HG03520 (cell line): Measurements from ENCODE around the gene KCNG1.
"Not testable (repeated sequence)": the region's sequence is repeated elsewhere in the genome, so short reads cannot be mapped to it uniquely, and the experiment has no call there.

Experiments
- ATAC-seq: cut with Tn5 transposase; IDR thresholded peaks from one replicate; pipeline ENCODE4 v1.9.1; 2021; ENCODE audit warnings: mild to moderate bottlenecking, moderate library complexity; ENCODE audit not compliant: unreplicated experiment

Gene KCNG1, protein sequence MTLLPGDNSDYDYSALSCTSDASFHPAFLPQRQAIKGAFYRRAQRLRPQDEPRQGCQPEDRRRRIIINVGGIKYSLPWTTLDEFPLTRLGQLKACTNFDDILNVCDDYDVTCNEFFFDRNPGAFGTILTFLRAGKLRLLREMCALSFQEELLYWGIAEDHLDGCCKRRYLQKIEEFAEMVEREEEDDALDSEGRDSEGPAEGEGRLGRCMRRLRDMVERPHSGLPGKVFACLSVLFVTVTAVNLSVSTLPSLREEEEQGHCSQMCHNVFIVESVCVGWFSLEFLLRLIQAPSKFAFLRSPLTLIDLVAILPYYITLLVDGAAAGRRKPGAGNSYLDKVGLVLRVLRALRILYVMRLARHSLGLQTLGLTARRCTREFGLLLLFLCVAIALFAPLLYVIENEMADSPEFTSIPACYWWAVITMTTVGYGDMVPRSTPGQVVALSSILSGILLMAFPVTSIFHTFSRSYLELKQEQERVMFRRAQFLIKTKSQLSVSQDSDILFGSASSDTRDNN

DNA sequence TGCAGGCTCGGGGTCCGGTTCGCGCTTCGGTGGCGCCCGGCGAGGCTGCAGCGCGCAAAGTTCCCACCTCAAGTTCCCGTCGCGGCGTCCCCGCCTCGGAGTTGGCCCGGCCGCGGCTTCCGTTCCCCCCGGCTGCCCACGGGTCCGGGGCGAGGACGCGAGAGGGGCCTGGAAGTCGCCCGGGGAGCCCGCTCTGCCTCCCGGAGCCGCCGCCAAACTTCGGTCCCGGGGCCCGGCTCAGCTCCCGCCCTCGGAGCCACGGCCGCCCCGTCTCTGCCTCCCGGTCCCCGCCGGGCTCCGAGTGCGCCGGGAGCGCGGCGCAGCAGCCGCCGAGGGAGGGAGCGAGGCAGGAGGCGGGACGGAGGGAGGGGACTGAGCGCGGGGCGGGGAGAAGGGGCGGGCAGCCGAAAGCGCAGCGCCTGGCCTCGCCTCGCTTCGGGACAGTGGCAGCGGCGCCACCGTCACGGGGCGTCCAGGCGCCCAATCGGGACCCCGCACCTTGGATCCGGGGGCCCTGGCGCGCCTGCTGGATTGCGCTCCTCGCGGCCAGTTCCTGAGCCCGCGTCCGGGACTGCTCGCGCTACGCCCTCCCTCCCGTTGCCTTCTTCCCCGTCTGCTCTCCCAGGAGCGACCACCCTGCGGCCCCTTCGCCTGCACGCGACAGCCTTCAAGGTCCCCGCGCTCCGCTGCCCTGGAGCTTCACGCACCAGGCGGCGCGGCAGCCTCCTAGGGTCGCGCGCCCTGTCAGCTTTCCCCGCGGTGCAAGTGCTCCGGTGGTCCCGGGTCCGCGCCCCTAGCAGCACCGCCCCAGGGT is at the start of gene KCNG1:
Gene KCNG1, minus strand, starts transcription at position 305 of the 814 bp plus-strand sequence. CDS start 12,769 bp downstream, outside the sequence.
- no peak for ATAC-seq

DNA sequence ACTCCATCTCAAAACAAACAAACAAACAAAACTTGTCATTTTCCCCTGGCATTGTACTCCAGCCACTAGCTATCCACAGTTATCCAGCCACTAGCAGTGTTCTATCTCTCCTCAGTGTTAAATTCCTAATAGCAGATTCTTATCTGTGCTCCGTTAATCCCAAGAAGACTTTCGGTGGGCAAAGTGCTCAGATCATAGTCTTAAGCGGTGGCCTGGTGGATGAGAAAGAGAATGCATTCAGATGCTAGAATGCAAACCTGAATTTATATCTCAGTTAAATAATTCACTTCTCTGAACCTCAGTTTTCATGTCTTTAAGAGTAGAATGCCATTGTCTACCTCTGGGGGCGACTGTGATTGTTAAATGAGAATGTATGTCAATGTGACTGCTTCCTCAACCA is 47.7 kb upstream of the KCNG1 start:
- no peak for ATAC-seq

DNA sequence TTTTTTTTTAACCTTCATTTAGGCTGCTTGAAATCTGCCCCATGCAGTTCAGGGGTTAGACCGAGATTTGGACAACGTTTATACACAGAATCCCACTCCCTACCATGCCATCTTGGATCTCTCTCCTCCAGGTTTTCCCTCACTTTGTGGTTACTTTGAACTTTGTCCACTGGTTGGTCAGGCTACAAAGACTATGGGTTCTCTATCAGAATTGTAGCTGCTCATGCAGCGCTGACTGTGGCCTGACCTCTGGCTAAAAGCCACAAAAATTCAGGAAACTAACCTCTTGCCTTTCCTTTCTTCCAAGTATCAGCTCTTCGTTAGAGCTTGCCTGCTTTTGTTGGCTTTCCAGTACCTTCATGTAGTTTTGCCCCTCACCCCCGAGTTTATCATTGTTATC is 44.9 kb upstream of the KCNG1 start:
- no peak for ATAC-seq

DNA sequence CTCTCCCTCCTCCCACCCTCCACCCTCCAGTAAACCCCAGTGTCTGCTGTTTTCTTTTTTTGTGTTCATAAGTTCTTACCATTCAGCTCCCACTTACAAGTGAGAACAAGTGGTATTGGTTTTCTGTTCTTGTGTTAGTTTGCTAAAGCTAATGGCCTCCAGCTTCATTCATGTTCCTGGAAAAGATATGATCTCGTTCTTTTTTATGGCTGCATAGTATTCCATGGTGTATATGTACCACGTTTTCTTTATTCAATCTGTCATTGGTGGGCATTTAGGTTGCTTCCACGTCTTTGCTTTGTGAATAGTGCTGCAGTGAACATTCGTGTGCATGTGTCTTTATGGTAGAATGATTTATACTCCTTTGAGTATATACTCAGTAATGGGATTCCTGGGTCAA is 42.7 kb upstream of the KCNG1 start:
- ATAC-seq, result no peak

DNA sequence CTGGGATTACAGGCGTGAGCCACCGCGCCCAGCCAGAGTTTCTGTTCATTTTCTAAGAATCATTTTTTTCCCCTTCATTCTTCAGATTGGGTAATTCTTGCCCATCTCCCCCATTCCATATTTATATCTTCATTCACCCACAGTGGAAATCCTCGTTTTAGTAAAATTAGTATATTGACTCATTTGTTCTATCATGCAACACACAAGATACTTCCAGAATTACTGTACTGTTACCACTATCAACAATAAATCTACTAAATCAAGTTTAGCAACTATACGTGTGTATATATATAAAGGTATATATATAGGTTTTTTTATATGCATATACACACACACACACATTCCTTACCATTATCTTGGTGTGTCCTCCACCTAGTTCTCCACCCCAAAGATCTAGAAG is 41.2 kb upstream of the KCNG1 start:
- ATAC-seq, result no peak

DNA sequence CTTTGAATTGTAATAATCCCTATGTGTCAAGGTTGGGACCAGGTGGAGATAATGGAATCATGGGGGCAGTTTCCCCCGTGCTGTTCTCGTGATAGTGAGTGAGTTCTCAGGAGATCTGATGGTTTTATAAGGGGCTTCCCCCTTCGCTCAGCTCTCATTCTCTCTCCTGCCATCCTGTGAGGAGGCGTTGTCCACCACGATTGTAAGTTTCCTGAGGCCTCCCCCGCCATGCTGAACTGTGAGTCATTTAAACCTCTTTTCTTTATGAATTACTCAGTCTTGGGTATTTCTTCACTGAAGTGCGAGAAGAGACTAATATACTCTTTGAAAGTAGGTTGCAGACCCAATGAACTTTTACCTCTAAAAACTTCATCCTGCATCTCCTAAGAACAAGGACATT is 39.2 kb upstream of the KCNG1 start:
- ATAC-seq, result no peak

DNA sequence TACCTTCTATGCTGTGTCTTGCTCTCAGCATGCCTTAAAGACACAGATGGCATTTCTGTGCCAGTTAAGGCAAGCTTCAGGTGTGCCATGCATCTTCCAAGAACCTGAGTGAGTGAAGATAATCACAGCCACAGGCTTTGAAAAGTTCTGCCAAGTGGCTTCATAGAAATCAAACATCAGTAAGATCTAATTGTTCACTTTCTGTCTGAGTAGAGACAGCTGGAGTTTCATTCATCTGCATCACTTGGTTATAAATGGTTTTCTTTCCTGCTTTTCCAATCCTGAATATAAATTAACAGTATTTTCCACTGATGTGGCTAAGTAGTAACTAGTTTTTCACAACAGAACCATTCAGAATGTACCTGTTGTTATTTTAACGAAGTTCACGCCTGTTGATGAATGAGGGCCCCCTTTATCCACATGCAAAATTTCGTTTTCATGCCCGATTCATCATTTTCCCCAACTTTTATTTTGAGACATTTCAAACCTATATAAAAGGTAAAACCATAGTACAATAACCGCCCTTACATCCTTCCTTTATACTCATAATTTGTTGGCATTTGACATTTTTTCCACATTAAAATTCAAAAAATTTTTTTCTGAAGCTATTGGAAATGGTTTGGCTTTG is 38.6 kb upstream of the KCNG1 start:
- no peak for ATAC-seq

DNA sequence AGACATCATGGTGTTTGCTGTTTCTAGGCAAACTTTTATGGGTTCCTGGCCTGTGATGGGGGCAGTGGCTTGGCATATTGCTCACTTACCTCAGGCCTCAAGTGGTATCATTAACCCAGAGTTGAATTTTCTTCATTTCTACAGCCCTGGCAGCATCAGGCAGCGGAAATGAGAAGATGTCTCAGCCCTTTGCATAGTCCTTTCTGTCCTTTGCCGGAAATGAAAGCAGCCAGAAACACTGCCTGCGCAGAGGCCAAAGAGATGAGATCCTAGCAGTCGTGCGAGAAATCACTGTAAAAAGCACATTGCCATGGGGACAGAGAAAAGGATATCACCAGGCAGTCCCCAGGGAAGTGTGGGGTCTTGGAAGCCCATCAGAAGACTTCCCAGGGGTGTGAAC is 37.4 kb upstream of the KCNG1 start:
- ATAC-seq, result no peak

DNA sequence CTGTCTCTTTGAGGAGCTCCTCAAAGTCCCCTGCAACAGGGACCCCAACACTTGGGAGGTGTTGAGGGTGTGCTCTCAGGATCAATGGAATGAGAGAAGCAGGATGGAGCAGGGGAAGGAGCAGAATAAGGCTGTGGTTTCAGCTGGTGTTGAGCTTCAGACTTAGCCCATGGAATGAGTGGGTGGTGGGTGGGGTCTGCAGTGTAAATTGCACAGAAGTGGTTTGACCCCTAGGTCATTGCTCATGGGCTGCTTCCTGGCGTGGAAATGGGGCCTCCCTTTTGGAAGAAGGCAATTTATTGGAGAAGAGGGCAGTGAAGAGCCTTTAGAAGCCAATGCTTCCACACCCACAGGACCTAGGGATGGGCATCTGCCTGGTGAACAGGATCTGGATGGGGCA is 37.0 kb upstream of the KCNG1 start:
- ATAC-seq, result no peak

DNA sequence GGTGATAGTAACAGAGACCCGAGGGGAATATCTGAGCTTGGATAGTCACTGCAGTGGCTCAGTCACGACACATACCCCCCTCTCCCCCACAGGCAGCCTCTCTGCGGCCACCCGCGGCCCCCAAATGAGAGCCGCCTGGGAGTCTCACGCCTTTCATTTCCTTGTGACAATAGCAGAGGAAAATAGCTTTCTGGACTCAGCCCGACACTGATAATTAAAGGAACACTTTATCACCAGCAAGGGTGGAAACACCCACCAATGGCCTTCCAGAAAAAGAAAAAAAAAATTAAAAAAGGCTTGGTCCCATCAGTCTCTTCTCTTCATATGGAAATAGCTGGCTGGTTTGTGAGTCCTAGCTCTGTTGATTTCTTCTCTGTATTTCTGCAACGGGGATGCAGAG is 35.1 kb upstream of the KCNG1 start:
- no peak for ATAC-seq

DNA sequence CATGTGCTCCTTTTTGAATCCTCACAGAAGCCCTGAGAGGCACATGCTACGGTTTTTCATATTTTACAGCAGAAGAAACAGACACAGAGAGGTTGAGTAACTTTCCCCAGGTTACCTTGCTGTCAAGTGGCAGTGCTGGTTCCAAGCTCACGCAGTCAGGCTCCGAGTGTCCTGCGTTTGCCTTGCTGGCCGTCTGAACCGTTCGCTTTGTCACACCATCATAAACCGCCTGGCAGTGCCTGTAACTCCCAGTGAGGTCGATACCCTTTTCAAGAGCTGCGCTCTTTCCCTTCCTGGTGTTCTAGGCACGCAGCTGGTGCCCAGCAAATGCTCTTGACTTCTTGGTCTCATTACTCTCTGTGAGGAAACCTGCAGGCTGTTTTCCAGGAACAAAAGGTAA is 31.3 kb upstream of the KCNG1 start:
- no peak for ATAC-seq

DNA sequence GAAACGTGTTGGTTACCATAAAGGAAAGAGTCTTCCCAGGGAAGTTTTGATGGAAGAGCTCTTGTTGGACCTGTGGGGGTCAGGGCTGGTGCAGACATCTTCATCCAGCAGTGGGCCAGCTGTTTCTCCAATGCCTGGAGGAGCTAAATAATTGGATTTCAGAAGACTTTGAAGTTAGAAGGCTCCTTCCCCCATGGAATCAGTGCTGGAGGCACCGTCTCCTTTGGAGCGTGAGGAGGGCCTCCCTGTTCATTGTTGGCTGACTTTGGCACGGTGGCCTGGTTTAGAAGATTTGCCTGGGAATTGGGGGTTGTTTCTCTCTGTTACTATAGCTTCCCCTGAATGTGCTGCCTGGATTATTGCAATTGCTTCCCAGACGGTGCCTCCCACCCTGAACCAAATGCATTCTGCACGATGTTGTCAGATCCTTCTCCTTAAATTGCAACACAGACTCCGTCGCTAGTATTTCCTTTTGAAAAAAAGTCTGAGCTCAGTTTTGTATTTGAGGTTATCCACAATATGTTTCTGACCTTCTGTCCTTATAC is 27.7 kb upstream of the KCNG1 start:
- no peak for ATAC-seq

DNA sequence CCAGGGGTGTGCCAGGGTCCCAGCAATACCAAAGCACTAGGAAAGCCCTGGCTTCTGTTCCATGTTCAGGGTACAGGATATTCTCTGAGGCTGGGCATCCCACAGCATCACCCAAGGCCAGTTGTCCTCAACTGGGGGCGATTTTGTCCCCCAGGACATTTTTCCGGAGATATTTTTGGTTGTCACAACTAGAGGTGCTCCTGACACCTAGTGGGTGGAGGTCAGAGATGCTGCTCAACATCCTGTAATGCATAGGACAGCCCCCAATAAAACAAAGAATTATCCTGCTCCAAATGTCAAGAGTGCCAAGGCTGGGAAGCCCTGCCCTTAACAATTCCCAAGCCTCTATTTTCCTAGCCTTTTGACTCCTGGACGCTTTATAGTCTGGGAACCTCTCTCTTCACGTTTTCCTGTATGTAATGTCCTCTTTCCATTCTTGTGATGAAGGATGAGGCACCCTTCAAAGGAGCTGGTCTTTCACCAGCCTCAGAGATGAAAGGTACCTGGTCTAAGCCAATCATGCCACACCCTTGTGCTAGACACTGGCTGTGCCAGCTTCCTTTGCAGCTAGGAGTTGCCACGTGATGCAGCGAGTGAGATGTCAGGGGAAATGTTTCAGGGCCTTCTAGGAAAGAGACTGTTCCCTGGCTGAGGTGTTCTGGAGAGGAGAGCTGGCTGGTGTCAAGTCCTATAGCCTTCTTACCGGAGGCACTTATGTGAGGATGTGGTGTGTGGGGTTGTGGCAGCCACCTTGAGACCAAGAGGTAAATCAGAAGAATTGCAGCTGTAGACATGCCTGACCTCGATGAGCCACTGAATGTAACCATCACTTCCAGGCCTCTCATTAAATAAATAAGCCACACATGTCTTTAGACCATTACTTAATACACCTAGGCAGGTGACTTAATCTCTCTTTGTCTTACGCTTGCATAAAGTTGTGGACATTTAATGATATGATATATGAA is 23.4 kb upstream of the KCNG1 start:
- no peak for ATAC-seq

DNA sequence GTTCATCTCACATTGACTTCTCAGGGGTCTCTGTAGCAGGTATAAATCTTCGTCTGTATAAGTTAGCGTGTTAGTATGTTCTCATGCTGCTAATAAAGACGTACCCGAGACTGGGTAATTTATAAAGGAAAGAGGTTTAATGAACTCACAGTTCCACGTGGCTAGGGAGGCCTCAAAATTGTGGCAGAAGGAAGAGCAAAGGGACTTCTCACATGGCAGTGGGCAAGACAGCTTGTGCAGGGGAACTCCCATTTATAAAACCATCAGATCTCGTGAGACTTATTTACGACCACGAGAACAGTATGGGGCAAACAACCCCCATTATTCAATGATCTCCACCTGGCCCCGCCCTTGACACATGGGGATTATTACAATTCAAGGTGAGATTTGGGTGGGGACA is 22.6 kb upstream of the KCNG1 start:
- not testable (repeated sequence) for ATAC-seq

DNA sequence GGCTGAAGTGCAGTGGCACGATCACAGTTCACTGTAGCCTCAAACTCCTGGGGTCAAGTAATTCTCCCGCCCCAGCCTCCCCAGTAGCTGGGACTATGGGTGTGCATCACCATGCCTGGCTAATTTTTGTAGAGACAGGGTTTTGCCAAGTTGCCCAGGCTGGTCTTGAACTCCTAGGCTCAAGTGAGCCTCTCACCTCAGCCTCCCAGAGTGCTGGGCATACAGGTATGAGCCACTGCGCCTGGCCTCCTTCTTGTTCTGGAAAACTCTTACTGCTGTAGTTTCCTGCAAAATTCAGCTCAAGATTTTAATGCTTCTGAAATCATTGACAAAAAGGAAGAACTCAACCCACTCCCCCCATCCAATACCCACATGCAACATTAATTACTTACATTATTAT is 21.9 kb upstream of the KCNG1 start:
- ATAC-seq, result no peak

DNA sequence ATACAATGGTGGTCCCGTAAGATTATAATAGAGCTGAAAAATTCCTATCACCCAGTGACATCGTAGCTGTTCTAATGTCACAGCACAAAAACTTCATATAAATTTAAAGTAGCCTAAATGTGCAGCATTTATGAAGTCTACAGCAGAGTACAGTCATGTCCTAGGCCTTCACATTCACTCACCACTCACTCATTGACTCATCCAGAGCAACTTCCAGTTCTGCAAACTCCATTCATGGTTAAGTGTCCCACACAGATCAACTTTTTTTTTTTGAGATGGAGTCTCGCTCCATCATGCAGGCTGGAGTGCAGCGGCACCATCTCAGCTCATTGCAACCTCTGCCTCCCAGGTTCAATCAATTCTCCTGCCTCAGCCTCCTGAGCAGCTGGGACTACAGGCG is 20.9 kb upstream of the KCNG1 start:
- no peak for ATAC-seq

DNA sequence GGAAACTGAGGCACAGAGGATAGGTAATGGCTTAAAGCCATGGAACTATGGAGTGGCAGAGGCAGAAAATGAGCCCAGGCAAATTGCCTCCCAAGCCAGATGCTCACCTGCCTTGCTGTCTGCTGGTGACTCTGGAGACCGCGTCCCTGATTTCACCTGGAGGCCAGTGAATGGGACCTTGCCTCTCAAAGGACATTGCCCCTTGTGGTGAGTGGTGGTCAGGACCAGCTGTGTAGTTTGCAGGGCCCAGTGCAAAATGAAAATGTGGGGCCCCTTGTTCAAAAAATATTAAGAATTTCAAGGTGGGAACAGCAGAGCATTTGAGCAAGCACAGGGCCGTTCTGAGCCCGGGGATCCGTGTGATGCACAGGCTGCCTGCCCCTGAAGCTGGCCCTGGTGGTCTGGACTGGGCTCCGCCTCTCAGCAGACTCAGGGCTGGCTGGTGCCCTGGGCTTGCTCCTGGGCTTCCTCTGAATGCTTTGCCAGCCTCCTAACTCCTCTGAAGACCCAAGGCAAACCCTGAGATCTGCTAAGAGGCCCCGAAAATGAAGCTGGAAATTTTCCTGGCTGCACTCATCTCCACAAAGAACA is 19.8 kb upstream of the KCNG1 start:
- ATAC-seq, result no peak

DNA sequence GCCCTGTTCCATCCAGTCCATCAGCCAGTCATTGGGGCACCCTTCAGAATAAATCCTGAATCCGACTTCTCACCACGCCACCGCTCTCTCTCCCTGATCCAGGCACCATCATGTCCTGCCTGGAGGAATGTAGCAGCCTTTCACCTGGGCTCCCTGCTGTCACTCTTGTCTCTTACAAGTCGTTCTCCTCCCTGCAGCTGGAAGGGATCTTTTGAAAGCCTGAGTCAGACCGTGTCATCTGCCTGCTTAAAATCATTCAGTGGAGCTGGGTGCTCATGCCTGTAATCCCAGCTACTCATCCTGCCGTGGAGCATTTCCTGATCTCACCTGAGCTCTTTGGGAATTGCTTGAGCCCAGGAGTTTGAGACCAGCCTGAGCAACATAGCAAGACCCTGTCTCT is 19.2 kb upstream of the KCNG1 start:
- ATAC-seq, result no peak

DNA sequence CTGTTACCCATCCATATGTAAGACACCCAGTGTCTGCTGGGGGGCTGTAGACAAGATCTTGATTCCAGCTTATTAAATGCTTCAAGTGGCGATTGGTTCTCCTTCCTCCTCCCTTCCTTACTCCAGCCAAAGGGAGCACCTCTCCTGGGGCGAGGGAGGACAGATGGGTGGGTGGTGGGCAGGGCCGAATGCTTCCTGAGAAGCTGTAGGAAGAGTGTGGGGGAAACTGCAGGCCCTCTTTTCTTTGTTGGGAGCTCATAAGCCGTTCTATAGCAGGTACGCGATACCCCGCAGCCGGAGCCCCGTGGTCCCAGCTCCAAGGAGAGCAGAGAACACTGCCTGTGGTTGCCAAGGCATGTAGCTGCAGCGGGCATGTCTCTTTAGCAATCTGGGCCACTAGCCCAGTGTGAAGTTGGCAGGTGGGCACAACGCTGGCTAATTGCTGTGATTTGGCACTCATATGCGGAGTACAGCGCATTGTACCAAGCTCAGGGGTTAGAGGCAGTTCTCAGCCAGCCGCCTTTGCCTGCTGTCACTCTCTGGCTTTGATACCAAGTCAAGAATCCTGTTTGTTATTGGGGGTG is 14.7 kb upstream of the KCNG1 start:
- ATAC-seq, result no peak
